DOHH2 (cell line): ENCODE data around the gene TMTC1.

Source experiments
- EZH2phosphoT487 ChIP-seq: fragments of 200-600 bp; sonication (generic); IDR thresholded peaks from 2 replicates; pipeline ENCODE4 v1.6.1; 2017; ENCODE audit warnings: borderline replicate concordance, mild to moderate bottlenecking, antibody characterized with exemption, low read length, moderate library complexity, mixed read lengths
- TF ChIP-seq, protein P1 (sequence below): fragments of 200-600 bp; sonication (generic); IDR thresholded peaks from one replicate; pipeline ENCODE4 v1.5.1; 2014; ENCODE audit warnings: antibody characterized with exemption, mild to moderate bottlenecking, low read depth, low read length; ENCODE audit not compliant: poor library complexity, severe bottlenecking

DNA sequence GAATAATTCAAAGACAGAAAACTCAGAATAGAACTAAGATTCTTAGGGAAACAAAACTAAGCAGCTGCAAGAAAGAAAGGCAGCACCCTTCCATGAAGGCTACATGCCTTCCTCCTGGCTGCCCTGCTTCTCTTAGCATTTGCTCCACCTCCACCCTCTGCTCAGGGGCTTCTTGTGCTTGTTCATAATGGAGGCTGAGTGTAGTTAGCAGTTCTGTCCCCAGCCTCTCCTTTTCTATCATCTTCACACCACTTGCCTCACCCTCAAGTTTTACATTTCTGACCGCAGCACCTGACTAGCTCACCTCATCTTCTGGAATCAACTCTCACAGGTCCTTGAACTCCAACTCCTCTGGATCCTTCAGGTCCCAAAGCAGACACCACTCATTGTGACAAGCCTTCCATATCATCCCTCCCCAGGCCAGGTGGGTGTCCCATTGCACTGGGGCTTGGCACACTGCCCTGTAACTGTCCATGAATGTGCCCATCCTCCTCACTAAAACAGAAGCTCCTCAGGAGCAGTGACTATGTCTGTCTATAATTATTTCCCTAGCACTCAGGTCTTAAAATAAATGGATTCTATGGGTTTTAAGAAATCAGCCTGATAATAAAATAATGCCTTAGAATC is 139.1 kb downstream of the TMTC1 start:
- TF ChIP-seq, protein P1, sequence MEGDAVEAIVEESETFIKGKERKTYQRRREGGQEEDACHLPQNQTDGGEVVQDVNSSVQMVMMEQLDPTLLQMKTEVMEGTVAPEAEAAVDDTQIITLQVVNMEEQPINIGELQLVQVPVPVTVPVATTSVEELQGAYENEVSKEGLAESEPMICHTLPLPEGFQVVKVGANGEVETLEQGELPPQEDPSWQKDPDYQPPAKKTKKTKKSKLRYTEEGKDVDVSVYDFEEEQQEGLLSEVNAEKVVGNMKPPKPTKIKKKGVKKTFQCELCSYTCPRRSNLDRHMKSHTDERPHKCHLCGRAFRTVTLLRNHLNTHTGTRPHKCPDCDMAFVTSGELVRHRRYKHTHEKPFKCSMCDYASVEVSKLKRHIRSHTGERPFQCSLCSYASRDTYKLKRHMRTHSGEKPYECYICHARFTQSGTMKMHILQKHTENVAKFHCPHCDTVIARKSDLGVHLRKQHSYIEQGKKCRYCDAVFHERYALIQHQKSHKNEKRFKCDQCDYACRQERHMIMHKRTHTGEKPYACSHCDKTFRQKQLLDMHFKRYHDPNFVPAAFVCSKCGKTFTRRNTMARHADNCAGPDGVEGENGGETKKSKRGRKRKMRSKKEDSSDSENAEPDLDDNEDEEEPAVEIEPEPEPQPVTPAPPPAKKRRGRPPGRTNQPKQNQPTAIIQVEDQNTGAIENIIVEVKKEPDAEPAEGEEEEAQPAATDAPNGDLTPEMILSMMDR, result no peak
- TF ChIP-seq EZH2phosphoT487, result no peak
